IMR-90 (cell line): ENCODE results near the gene ADAMTSL1. TPM values are rescaled to one million over a fixed set of nuclear protein-coding genes. Genes with fewer than 3 reads are reported as not detected.
"Not testable (repeated sequence)": the region's sequence is repeated elsewhere in the genome, so short reads cannot be mapped to it uniquely, and the experiment has no call there.

ENCODE experiments used
- ATAC-seq: fragments of 200-7000 bp; cut with Tn5 transposase; 2 replicates; pipeline ENCODE4 v1.9.1; 2020; ENCODE audit warnings: low read depth, mild to moderate bottlenecking, moderate library complexity
- BruUV-seq: library from RNA; stranded (reverse); fragments of 400-500 nt; replicated peaks from 2 replicates; lab custom pipeline; 2021; lab: Mats Ljungman, UMichigan
- CTCF ChIA-PET: fragments of 300-600 bp; formaldehyde crosslinking; extraction: SDS; loops from one replicate; lab custom pipeline; 2021; ENCODE audit warnings: antibody characterized with exemption; lab: Yijun Ruan, JAX
- POLR2A ChIA-PET: fragments of 300-600 bp; sonication (Branson Sonifier 250); formaldehyde crosslinking; loops from one replicate; lab custom pipeline; 2022; ENCODE audit warnings: antibody characterized with exemption; ENCODE audit not compliant: unreplicated experiment; lab: Charles Lee
- DNase-seq: peaks from one replicate; pipeline ENCODE4 v3.0.0; 2013
- H2AFZ ChIP-seq: replicated peaks from 2 replicates; pipeline ENCODE3; 2013; ENCODE audit warnings: low read length, mild to moderate bottlenecking; ENCODE audit not compliant: poor library complexity
- H2AK5ac ChIP-seq: 2 replicates; pipeline ENCODE4 v1.6.1; 2013; ENCODE audit warnings: low read depth, low read length, inconsistent platforms
- H2AK9ac ChIP-seq: replicated peaks from 2 replicates; pipeline ENCODE3; 2013; ENCODE audit warnings: mild to moderate bottlenecking, low read depth, low read length, moderate library complexity; ENCODE audit not compliant: poor library complexity
- H2BK120ac ChIP-seq: 2 replicates; pipeline ENCODE4 v1.6.1; 2013; ENCODE audit warnings: low read depth, low read length, inconsistent platforms
- H2BK15ac ChIP-seq: 3 replicates; pipeline ENCODE4 v1.6.1; 2013; ENCODE audit warnings: low read depth, low read length, inconsistent platforms
- H2BK20ac ChIP-seq: 2 replicates; pipeline ENCODE4 v1.6.1; 2013; ENCODE audit warnings: low read depth, mild to moderate bottlenecking, inconsistent platforms, low read length, moderate library complexity
- H2BK5ac ChIP-seq: 2 replicates; pipeline ENCODE4 v1.6.1; 2013; ENCODE audit warnings: mild to moderate bottlenecking, low read depth, low read length, inconsistent platforms; ENCODE audit not compliant: poor library complexity, severe bottlenecking
- H3K14ac ChIP-seq: replicated peaks from 2 replicates; pipeline ENCODE4 v1.6.1; 2013; ENCODE audit warnings: low read depth, low read length, inconsistent platforms
- H3K18ac ChIP-seq: 2 replicates; pipeline ENCODE4 v1.6.1; 2013; ENCODE audit warnings: low read depth, low read length, control low read depth
- H3K23ac ChIP-seq: 2 replicates; pipeline ENCODE4 v1.6.1; 2013; ENCODE audit warnings: low read depth, low read length, inconsistent platforms
- H3K27ac ChIP-seq: 2 replicates; pipeline ENCODE4 v1.5.1; 2013; ENCODE audit warnings: mild to moderate bottlenecking, control low read depth, low read length; ENCODE audit not compliant: insufficient read depth
- H3K27me3 ChIP-seq: 2 replicates; pipeline ENCODE4 v1.6.1; 2013; ENCODE audit warnings: low read length; ENCODE audit not compliant: control insufficient read depth, insufficient read depth
- H3K36me3 ChIP-seq: 2 replicates; pipeline ENCODE4 v1.6.1; 2013; ENCODE audit warnings: low read length, mixed read lengths; ENCODE audit not compliant: control insufficient read depth, insufficient read depth
- H3K4ac ChIP-seq: 2 replicates; pipeline ENCODE4 v1.6.1; 2013; ENCODE audit warnings: low read depth, low read length, inconsistent platforms
- H3K4me1 ChIP-seq: 2 replicates; pipeline ENCODE4 v1.6.1; 2013; ENCODE audit warnings: low read length, mixed read lengths; ENCODE audit not compliant: control insufficient read depth, insufficient read depth
- H3K4me2 ChIP-seq: 2 replicates; pipeline ENCODE4 v1.6.1; 2013; ENCODE audit warnings: low read depth, mild to moderate bottlenecking, control low read depth, low read length, moderate library complexity
- H3K4me3 ChIP-seq: 2 replicates; pipeline ENCODE4 v1.5.1; 2013; ENCODE audit warnings: low read depth, mild to moderate bottlenecking, control low read depth, low read length, moderate library complexity; ENCODE audit not compliant: insufficient read depth
- H3K56ac ChIP-seq: 2 replicates; pipeline ENCODE4 v1.6.1; 2013; ENCODE audit warnings: low read length, inconsistent platforms; ENCODE audit not compliant: insufficient read depth; ENCODE audit errors: extremely low read depth
- H3K79me1 ChIP-seq, 2 experiments: 2 replicates each; pipeline ENCODE4 v1.6.1; 2013; ENCODE audit warnings: low read length in 2 of 2, inconsistent platforms in 1 of 2, low read depth in 1 of 2
- H3K9ac ChIP-seq: 2 replicates; pipeline ENCODE4 v1.6.1; 2013; ENCODE audit warnings: low read depth, low read length, control low read depth
- H3K9me1 ChIP-seq: 2 replicates; pipeline ENCODE4 v1.6.1; 2013; ENCODE audit warnings: low read length, inconsistent platforms; ENCODE audit not compliant: insufficient read depth
- H3K9me3 ChIP-seq: 2 replicates; pipeline ENCODE4 v1.6.1; 2013; ENCODE audit warnings: low read length; ENCODE audit not compliant: control insufficient read depth, insufficient read depth
- H4K20me1 ChIP-seq: 2 replicates; pipeline ENCODE4 v1.6.1; 2013; ENCODE audit warnings: low read length, inconsistent platforms; ENCODE audit not compliant: insufficient read depth
- H4K5ac ChIP-seq: 2 replicates; pipeline ENCODE4 v1.6.1; 2013; ENCODE audit warnings: mild to moderate bottlenecking, low read depth, low read length, control low read depth
- H4K8ac ChIP-seq, 2 experiments: 2 replicates each; pipeline ENCODE4 v1.6.1; 2013; ENCODE audit warnings: low read depth in 2 of 2, low read length in 2 of 2, control low read depth in 1 of 2, inconsistent platforms in 1 of 2
- H4K91ac ChIP-seq: 2 replicates; pipeline ENCODE4 v1.6.1; 2013; ENCODE audit warnings: low read depth, low read length, inconsistent platforms; ENCODE audit not compliant: insufficient read depth
- dilution Hi-C: fragments of 300-500 bp; cut with HindIII; formaldehyde crosslinking; loops from one replicate; pipeline ENCODE4 v1.14.3; 2018; ENCODE audit warnings: low sequenced_read_pairs; ENCODE audit not compliant: unreplicated experiment
- in situ Hi-C: fragments of 300-500 bp; cut with MboI; formaldehyde crosslinking; loops from 3 replicates; pipeline ENCODE4 v1.14.3; 2019; ENCODE audit warnings: low sequenced_read_pairs, inconsistent platforms, mixed read lengths
- intact Hi-C: fragments of 100-400 bp; cut with micrococcal nuclease; formaldehyde crosslinking; loops from 2 replicates; pipeline ENCODE4 v1.10.0; 2022
- polyA plus RNA-seq, 3 experiments: library from polyadenylated mRNA; depleted of rRNA; stranded (reverse); fragments of >200 nt; gene quantifications; 2 replicates each; pipeline ENCODE4 v1.2.3, GENCODE V29; 2012; ENCODE audit warnings: low replicate concordance in 1 of 3
- total RNA-seq: library from RNA; depleted of rRNA; stranded (reverse); fragments of >200 nt; gene quantifications from 2 replicates; pipeline ENCODE4 v1.2.3, GENCODE V29; 2012

The ADAMTSL1 gene
- total and polyA plus RNA-seq, 2 of the 4 experiments (the other 2 are of a cell fraction) = 38.2 to 62.2 TPM

- H3K9ac ChIP-seq, H2AK9ac ChIP-seq, H2BK20ac ChIP-seq, H3K9me3 ChIP-seq, H3K36me3 ChIP-seq, H3K4me2 ChIP-seq, H4K5ac ChIP-seq, H3K27ac ChIP-seq, DNase-seq, H4K20me1 ChIP-seq, H2BK120ac ChIP-seq, CTCF ChIA-PET, H3K23ac ChIP-seq, H3K18ac ChIP-seq, H3K4me1 ChIP-seq, H3K79me1 ChIP-seq, in situ Hi-C loops, H4K8ac ChIP-seq, POLR2A ChIA-PET, H3K14ac ChIP-seq, H2AK5ac ChIP-seq, H3K4me3 ChIP-seq, H4K91ac ChIP-seq, H2BK15ac ChIP-seq, H2AFZ ChIP-seq, BruUV-seq, ATAC-seq, H3K9me1 ChIP-seq, H2BK5ac ChIP-seq, intact Hi-C loops, H3K4ac ChIP-seq, dilution Hi-C loops, H3K27me3 ChIP-seq, H3K56ac ChIP-seq: not testable (repeated sequence)
Measured at GRCh38 chr9:18874990-18875389, 401.0 kb downstream of the ADAMTSL1 start.
